Pons (tissue), 1 donor: ENCODE results near the gene CDC42BPA.
A peak's percentile ranks its signal among the peaks of the same experiment; 100 is the strongest.

Experiments
- DNase-seq: peaks from one replicate; pipeline ENCODE4 v3.0.0-alpha.2; 2016; ENCODE audit warnings: low spot score

Gene CDC42BPA

DNA sequence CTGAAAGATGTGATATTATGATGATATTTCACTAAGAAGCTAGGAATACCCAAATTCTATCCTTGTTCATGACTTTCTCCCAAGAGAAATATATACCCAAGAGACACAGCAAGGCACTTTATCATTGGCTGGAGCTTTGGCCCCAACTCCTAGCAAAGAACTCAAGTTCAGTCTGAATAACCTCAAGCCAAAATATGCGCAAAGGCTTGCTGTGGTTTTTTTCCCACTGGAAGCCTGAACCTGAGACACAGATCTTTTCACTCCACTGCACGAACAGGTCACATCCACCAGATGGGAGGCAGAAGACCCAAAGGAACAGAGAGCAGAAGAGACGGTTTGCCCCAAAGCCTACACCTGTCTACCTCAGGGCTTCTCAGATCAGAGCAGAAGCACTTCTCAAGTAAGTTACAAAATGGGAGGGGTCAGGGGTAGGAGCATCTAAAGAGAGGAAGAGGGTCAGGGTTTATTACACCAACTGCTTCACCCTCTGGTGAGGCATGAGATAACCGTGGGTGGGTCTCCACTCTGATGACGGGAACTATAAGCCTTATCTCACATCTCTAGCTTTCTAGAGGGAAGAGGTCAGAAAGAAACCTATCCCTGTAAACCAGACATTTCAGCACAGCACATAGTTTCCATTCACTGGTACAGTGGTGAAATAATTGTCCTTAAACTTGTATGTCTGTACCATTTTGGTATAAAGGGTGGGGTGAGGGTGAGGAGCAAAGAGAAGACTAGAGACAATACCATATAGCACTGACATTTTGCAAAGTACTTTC lies 17.1 kb upstream of the CDC42BPA start:
- no peak for DNase-seq

DNA sequence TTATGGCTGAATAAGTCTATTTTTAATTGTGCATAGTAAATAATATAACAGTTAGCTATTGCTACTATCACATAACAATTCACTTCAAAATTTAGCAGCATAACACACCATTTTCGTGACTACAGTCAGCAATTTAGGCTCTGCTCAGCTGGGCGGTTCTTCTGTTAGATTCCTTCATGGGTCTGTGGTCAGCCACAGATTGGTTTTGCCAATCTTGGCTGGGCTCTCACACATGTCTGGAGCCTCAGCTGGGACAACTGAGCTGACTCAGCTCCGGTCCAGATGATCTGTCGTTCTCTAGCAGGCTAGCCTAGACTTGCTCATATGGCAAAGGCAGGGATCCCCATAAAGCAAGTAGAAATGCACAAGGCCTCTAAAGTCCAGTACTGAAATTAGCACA lies 15.1 kb upstream of the CDC42BPA start:
- DNase-seq, result no peak

DNA sequence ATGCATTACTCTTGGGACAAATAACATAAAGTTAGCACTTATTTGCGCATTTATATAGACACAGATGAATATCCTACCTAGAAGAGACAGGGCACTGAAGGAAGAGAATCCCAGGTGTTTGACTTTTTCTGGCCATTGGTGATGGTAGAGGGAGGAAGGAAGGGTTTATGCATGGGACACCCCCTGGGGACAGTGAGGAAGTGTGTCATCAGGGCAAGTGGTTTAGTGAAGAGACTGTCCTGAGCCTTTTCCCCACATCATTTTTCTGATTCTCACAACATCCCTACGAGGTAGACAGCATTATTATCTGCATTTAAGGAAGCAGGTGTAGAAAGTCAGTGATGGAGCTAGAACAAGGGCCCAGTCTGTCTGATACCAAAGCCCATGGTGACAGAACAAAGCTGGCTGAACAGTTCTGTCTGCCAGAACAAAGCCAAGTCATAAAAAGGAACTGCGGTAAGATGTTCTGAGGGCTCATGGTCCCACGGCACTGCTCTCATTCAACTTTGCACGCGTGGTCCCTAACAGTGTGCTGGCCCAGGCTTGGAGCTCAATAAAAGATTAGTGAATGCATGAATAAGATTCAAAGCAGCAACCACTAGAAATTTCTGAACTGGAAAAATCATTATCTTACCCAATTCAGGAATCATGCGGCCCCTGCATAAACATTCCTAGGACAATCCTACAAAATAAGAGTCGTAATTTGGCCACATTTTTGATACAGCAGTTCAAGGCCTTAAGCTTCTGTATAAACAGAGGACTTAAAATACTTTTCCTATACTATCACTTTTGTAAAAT lies 12.2 kb upstream of the CDC42BPA start:
- DNase-seq, result no peak

DNA sequence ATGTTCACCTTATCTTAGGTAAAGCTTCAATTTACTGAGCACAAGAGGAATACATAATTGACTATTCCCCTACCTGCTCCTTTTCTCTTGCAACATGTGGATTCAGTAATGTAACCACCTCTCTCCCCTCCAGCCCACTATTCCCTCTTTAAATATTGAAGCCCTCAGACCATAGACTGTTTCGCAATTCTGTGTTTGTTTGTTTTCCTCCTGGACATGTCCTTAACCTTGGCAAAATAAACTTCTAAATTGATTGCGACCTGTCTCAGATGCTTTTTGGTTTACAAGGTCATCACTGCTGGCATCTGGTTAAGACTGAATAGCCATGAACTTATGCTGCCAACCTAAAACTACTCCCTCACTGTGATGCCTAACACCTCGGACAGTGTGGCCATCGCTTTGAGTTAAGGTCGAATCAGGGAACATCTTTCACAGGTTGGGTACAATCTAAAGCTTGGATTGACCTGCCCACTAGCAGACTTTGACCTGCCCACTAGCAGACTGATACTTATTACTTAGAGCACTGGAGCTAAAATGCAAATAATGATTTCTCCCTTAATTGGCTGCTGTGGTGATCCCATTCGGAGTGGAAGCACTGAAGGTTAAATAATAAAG lies 10.2 kb upstream of the CDC42BPA start:
- no peak for DNase-seq

DNA sequence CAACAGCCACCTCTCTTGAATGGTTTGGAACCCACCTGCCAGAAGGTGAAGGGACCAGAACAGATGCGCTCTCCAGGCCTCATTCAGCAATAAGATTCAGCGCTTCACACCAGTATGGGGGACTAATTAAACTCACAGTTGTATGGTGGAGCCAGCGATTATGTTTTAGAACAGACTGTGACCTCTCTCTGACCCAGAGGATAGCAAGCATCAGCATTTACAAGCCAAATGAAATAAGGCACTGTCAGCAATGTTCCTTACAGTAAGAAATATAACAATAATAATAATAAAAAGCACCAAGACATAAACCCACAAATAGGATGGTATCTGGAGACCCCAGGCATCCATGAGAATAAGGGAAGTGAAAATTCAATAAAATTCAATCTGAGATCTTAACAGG lies 6.9 kb upstream of the CDC42BPA start:
- no peak for DNase-seq

DNA sequence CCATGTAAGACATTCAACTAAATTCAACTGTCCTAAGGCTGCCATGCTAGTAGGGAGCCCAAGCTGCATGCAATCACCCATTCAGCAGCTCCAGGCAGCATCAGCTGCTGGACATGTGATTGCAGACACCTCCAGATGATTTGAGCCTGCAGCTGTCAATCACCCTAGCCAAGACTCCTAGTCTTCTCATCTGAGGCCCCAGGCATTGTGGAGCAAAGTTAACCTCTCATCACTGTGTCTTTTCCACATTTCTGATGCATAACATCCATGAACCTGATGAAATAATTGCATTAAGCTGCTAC lies 5.6 kb upstream of the CDC42BPA start:
- DNase-seq, result no peak

DNA sequence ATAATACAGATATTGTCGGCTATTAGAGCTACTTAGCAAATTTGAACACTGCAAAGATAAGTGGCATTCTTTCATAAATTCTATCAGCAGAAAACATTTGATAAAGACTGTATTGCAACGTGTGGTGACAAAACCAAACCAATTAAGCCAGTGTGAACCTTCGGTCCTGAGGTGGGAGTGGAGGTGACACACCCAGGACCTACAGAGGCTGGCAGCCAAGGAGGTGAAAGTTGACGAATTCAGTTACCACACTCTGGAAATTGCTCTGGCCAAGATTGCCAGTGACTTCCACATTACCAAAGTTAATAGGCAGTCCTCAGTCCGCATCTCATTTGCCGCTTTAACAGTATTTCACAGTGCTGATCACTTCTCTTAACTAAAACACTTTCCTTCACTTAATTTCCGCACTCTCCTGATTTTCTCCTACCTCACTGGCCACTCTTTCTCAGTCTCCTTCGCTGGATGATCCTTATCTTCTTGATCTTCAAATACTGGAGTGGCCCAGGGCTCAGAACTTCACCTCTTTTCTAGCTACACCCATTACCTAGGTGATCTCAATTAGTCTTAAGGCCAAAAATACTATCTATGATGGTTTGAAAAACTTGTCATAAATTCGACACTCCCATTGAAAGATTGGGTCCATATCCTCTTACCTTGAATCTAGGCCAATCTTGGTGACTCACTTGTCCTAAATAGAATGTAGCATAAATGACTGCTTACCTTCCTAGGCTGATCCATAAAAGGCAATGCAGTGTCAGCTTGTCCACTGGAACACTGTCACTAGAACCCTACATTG lies 5.1 kb upstream of the CDC42BPA start:
- DNase-seq, result no peak

DNA sequence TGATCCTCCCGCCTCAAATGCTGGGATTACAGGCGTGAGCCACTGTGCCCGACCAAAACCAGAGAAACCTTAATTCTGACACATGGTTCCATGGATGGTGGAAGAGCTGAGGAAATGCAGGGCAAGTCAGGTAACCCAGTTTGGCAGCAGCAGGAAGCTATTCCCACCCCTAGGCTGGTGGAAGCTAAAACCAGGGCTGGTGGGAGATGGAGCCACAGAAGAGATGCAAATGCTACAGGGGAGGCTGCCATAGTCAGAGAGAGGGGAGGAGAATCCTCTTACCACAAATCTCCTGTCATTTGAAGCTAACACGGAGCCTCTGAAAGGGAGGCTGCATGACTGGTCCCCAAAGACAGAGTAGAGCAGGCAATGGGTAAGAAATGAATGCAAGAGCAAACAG lies 4.1 kb upstream of the CDC42BPA start:
- no peak for DNase-seq

DNA sequence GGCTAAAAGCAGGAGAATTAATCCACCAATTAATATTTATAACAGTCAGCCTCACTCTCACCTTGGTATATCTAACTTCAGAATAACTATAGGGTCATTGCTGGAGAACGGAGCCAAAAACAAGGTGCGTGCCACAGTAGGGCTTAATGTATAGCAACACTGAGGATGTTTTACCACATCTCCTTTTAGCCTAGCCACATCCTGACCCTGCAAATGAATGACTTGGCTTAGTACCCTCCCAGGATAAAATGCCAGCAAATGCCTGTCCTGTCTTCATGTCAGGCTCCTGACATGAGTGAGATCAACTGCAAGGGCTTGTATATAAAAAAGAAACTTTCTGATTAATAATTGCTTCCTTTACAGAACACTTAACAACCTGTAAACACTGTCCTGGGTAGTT lies 2.7 kb upstream of the CDC42BPA start:
- DNase-seq, result no peak

DNA sequence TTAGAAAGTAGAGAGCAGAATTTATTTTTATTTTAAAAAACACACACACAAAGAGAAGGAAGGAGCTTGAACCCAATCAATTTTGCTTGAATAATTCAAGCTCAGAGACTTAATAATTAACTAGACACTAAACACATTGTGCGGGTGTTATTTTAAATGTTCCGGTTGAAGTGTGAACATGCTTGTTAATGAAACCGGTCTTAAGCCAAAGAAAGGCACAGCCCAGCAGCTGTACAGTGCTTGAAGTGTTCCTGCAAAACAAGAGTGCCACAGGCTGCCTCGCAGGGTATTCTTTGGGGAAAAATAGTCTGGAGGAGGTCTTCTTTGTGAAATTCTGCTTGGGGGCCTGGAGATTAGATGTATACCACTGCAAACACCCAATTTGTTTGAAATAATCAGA lies 2.2 kb upstream of the CDC42BPA start:
- peak; percentile 28 for DNase-seq

DNA sequence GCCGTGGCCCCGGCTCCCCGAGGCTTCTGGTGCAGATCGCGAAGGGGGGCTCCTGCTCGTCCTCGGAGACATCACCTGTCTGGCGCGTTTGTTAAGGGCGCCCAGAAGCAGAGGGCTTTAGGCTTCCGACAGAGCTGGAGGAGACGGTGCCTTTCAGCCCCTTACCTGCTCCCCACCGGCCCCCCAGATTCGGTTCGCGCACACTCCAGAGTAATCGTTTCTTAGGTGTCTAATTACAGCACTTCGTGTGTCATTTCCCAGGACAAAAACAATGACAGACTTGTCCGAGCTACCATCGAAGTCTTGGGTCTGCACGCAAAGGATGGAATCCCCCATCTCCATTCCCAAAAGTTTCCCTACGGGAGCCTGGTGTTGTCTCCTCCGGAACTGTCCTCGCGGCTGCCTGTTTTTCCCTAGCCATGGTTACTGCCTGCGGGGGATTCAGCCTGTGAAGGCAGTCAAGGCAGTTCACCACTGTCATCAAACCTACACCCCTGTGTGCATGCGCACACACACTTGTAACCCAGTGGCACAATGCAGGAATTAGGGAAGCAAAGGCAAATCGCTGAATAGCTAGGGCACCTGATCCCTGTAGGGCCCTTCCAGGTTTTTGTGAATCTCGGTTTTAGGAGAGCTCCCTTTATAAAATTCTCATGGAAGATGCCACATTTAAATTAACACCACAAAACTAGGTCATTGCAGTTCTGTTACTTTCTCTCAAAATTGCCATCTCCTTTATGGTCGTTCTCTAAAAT lies 738 bp upstream of the CDC42BPA start:
- peak; percentile 74 for DNase-seq

DNA sequence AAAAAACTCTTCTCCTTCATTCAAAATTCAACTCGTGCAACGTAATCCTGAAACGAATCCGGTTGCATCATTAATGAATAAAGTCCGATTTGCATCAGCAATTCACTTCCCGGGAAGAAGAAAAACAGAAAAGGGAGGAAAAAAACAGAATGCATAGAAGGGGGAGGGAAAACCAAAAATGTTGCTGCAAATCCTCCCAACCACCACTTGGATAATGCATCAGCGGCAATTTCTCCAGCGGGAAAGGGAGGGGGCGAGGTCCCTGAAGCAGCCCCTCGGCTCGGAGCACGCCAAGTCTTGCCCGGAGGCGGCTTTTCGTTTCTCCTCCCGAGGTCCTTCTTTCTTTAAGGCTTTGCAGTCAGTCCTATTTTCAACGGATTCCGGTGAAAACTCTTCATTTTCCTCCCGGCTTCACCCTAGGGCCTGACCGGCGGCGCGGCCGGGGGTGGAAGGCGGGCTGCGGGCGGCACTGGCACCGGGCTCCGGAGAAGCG lies 723 bp downstream of the CDC42BPA start:
- peak; percentile 66 for DNase-seq

DNA sequence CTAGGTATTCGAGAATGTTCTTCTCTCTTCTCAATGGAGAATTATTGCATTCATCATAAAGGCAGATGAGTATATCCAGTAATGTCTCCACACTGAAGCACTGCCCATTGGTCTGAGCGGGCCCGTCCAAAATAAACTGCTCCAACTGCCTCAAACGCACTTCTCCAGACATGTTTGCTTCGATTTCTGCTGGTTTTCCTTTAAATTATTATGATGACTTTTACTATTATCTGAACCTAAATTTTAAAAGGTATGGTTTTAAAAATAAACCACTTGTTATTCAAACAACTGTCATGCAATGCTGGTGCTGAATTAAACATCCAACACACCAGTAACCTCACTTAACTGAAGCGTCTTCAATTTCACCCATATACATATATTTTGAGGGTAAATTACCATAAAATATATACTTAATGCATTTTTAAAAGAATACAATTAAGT lies 1.3 kb downstream of the CDC42BPA start:
- DNase-seq, result peak; percentile 65

DNA sequence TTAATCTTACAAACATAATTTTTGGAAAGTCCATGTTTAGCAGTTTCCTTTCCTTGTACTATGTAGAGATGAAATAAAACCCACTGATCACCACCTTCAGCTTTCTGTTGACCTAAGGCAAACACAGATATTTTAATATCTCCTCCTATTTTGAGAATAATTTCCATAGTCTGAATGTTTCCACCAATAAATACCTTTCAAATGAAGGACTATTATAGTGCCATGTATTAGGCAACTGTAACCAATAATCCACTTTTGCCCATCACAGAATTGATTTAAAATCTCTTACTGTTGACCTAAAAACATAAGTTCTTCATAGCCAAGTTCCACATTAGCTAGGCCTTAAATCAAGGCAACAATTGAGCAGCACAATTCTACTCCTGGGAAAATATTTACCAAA lies 1.8 kb downstream of the CDC42BPA start:
- DNase-seq, result peak; percentile 38

DNA sequence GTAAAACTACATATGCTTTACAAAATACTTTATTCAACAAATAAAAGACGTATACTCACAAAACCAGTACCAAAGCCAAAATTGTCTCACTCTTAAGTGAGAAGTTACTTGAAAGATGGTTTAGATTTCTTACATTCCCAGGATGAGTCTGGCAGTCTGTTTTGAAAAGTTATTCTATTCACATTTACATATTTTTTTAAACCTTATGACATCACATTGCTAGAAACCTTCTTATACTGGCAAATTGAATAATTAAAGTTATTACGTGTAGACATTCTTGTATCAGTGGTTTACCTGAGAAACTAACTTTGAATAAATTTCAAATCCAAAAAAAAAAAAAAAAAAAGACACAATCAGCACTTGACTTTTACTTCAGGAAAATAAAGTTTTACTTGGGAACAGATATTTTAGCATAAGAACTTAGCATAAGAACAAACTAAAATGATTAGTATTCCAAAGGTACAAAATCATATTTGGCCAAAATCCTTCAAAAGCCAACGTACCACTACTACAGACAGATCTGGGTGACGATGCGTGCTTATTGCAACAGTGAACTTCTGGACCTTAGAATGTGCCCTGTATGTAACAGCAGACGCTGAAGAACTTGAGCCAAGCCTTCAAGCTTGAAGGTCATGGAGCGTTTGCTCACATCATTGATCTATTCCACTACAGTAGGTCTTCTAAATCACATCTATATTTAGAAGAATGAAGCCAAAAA lies 2.5 kb downstream of the CDC42BPA start:
- DNase-seq, result peak; percentile 77

DNA sequence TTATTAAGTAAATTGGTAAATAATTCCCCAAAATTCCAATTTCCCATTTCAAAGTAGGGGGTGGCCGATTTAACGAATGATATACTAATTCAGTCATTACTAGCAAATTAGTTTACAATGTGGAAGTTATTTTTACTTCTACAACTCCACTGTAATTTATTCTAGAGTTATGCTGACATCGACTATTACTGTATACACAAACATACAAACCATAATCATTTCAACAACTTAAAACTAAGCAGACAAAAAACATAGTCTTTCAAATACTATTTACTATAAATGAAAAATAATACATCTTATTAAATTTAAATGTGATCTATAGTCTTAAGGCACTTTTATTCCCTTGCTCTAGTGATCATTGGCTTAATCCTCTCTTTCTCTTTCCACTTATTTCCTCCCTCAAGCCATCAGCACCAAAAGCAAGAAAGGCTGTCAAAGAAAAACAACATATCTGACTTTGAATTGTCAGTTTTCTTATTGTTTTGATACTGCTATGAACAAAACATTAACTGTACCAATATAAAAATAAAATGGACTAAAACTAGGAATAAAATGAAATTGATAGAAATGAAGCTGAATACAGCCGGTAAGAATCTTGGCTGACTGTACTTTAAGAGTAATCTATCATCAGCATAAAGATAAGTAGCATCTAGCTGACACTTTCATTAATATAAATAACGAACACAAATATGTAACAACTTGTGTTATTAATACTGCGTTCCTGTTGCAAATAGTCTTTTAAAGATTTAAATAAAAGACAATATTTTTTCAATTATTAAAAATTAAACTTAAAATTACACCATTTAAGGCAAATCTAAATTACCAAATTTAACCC lies 4.1 kb downstream of the CDC42BPA start:
- peak; percentile 28 for DNase-seq

DNA sequence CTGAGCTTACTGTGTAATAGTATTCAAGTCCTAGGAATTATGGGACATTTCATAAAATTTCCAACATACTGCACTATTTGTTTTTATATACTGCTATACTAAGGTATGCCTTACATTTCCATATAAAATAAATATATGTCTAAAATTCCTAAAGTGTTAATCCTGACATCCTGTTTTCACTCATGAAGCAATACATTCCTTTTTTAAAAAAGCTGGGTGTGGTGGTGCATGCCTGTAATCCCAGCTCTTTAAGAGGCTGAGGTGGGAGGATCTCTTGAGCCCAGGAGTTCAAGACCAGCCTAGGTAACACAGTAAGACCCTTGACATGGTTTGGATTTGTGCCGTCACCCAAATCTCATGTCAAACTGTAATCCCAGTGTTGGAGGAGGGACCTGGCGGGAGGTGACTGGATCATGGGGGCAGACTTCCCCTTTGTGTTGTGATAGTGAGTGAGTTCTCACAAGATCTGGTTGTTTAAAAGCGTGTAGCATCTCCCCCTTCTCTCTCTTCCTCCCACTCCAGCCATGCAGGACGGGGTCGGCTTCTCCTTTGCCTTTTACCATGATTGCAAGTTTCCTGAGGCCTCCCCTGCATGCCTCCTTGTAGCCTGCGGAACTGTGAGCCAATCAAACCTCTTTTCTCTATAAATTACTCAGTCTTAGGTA lies 5.8 kb downstream of the CDC42BPA start:
- DNase-seq, result no peak

DNA sequence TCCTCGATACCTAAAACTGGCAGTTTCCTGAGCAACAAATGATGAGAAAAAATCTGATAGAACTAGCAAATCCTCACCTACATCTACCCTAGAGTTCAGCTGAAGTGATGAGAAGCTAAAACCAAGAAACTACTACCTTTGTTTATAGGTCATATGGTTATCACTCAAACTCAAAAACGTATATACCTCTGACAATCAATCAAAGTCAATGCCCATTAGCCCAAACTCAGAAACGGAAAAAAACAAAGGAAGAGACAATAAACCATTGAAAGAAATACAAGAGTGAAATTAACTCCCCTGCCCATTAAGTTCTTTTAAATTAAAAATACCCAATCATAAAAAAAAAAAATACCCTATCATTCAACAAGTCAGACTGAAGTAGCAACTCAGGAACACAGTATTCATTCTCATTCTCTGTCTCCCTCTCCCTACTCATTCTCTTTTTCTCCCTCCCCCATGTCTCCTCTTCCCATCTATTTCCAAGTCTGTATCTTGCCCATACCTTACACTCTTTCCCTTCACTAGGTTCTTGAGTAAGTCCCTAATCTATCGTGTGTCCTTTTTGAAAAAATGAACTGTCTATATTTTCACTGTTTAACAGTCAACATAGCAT lies 6.8 kb downstream of the CDC42BPA start:
- DNase-seq, result no peak
